ENCODE data around the gene URAD.
"Not testable (repeated sequence)": the region's sequence is repeated elsewhere in the genome, so short reads cannot be mapped to it uniquely, and the experiment has no call there.

The URAD gene

GRCh38 chr13:27988520-27988919 lies at the start of gene URAD:
TSS of gene URAD (minus strand) at chr13:27988693. CDS start at chr13:27988637, 56 bp downstream.
- DNase-seq: no peak

- peak in 1 of 2 donors; percentile 0 for DNase-seq
Observed at GRCh38 chr13:28037399-28037798, 48.9 kb upstream of the URAD start.

GRCh38 chr13:28035146-28035782 lies 46.8 kb upstream of the URAD start:
- DNase-seq: no peak

GRCh38 chr13:28033894-28034655 lies 45.6 kb upstream of the URAD start:
- no peak for DNase-seq

GRCh38 chr13:28032438-28032837 lies 43.9 kb upstream of the URAD start:
- not testable (repeated sequence) for DNase-seq

GRCh38 chr13:28031896-28032288 lies 43.4 kb upstream of the URAD start:
- no peak for DNase-seq

GRCh38 chr13:28031220-28031895 lies 42.9 kb upstream of the URAD start:
- DNase-seq: no peak

GRCh38 chr13:28027607-28028364 lies 39.3 kb upstream of the URAD start:
- no peak for DNase-seq

- DNase-seq: no peak
Observed at GRCh38 chr13:28027071-28027470, 38.6 kb upstream of the URAD start.

GRCh38 chr13:28026508-28026907 lies 38.0 kb upstream of the URAD start:
- no peak for DNase-seq

GRCh38 chr13:28022848-28023518 lies 34.5 kb upstream of the URAD start:
- DNase-seq: no peak

- DNase-seq: no peak
Observed at GRCh38 chr13:28014301-28014700, 25.8 kb upstream of the URAD start.

GRCh38 chr13:28013482-28013881 lies 25.0 kb upstream of the URAD start:
- DNase-seq: no peak

- DNase-seq: no peak
Observed at GRCh38 chr13:28012896-28013295, 24.4 kb upstream of the URAD start.

GRCh38 chr13:28012383-28012782 lies 23.9 kb upstream of the URAD start:
- no peak for DNase-seq

GRCh38 chr13:28010046-28010445 lies 21.6 kb upstream of the URAD start:
- no peak for DNase-seq

GRCh38 chr13:28005016-28005415 lies 16.5 kb upstream of the URAD start:
- DNase-seq: not testable (repeated sequence)

- DNase-seq: no peak
Observed at GRCh38 chr13:28002886-28003698, 14.6 kb upstream of the URAD start.

- no peak for DNase-seq
Observed at GRCh38 chr13:28001837-28002473, 13.5 kb upstream of the URAD start.

- DNase-seq: no peak
Observed at GRCh38 chr13:28001049-28001448, 12.6 kb upstream of the URAD start.

- no peak for DNase-seq
Observed at GRCh38 chr13:28000567-28000966, 12.1 kb upstream of the URAD start.
